WTC11 (cell line): ENCODE data around the gene TMEM131L. TPM values are rescaled to one million over a fixed set of nuclear protein-coding genes. Genes with fewer than 3 reads are reported as not detected.
A peak's percentile ranks its signal among the peaks of the same experiment; 100 is the strongest.

Source experiments
- ATAC-seq: fragments of 200-7000 bp; cut with Tn5 transposase; 2 replicates; pipeline ENCODE4 v1.10.0; 2021; ENCODE audit warnings: mild to moderate bottlenecking, moderate library complexity
- CTCF ChIA-PET: fragments of 300-600 bp; sonication (Branson Sonifier 250); formaldehyde crosslinking; loops from one replicate; lab custom pipeline; 2021; ENCODE audit warnings: antibody characterized with exemption; lab: Charles Lee
- POLR2A ChIA-PET: fragments of 350-600 bp; sonication (Branson Sonifier 250); formaldehyde crosslinking; loops from one replicate; lab custom pipeline; 2021; ENCODE audit warnings: antibody characterized with exemption; lab: Charles Lee
- DNase-seq: peaks from one replicate; pipeline ENCODE4 v3.0.0; 2021; ENCODE audit warnings: low spot score
- H3K27ac Mint-ChIP-seq: 2 replicates; pipeline ENCODE4 v1.8.0; 2021; ENCODE audit warnings: mixed read lengths
- H3K27me3 Mint-ChIP-seq: 2 replicates; pipeline ENCODE4 v1.8.0; 2021; ENCODE audit warnings: low read depth, mild to moderate bottlenecking, moderate library complexity, mixed read lengths
- H3K36me3 Mint-ChIP-seq: 2 replicates; pipeline ENCODE4 v1.8.0; 2021; ENCODE audit warnings: mixed read lengths
- H3K4me1 Mint-ChIP-seq: 2 replicates; pipeline ENCODE4 v1.8.0; 2022; ENCODE audit warnings: mixed read lengths
- H3K4me3 Mint-ChIP-seq: 2 replicates; pipeline ENCODE4 v1.8.0; 2021; ENCODE audit warnings: mild to moderate bottlenecking, moderate library complexity, mixed read lengths
- H3K9me3 Mint-ChIP-seq: 2 replicates; pipeline ENCODE4 v1.8.0; 2021; ENCODE audit warnings: mixed read lengths
- GTF2I ChIP-seq: fragments of 250-450 bp; sonication (Bioruptor Pico); conservative IDR thresholded peaks from 2 replicates; pipeline ENCODE4 v1.4.0; 2021; ENCODE audit warnings: mild to moderate bottlenecking
- KAT7 ChIP-seq: sonication (generic); formaldehyde crosslinking; IDR thresholded peaks from 2 replicates; pipeline ENCODE4 v1.8.1; 2023; ENCODE audit warnings: missing genetic modification reagents, mild to moderate bottlenecking, borderline replicate concordance
- NFATC4 ChIP-seq: fragments of 250-450 bp; sonication (Bioruptor Pico); IDR thresholded peaks from 2 replicates; pipeline ENCODE4 v1.9.0; 2021; ENCODE audit warnings: mild to moderate bottlenecking
- PRRX2 ChIP-seq: fragments of 250-450 bp; sonication (Bioruptor Pico); IDR thresholded peaks from 2 replicates; pipeline ENCODE4 v1.8.0; 2021; ENCODE audit warnings: mild to moderate bottlenecking
- ZBTB21 ChIP-seq: sonication (generic); formaldehyde crosslinking; IDR thresholded peaks from 2 replicates; pipeline ENCODE4 v1.8.1; 2023; ENCODE audit warnings: mild to moderate bottlenecking, missing genetic modification reagents, borderline replicate concordance
- ZNF263 ChIP-seq: sonication (generic); formaldehyde crosslinking; IDR thresholded peaks from 2 replicates; pipeline ENCODE4 v1.8.1; 2022; ENCODE audit warnings: low read depth, mild to moderate bottlenecking, moderate library complexity, missing genetic modification reagents
- ZNF416 ChIP-seq: fragments of 250-450 bp; sonication (Bioruptor Pico); IDR thresholded peaks from 2 replicates; pipeline ENCODE4 v1.9.0; 2021; ENCODE audit warnings: mild to moderate bottlenecking, inconsistent platforms
- total RNA-seq: library from RNA; stranded (reverse); gene quantifications from 3 replicates; pipeline ENCODE4 v1.2.3, GENCODE V29; 2021
- TF ChIP-seq, protein P1 (sequence below): fragments of 250-450 bp; sonication (Bioruptor Pico); conservative IDR thresholded peaks from 2 replicates; pipeline ENCODE4 v1.9.0; 2021; ENCODE audit warnings: mild to moderate bottlenecking
- TF ChIP-seq, protein P2 (sequence below): sonication (generic); formaldehyde crosslinking; IDR thresholded peaks from 2 replicates; pipeline ENCODE4 v1.8.1; 2023; ENCODE audit warnings: mild to moderate bottlenecking, missing genetic modification reagents, moderate library complexity
- TF ChIP-seq, protein P3 (sequence below): sonication (generic); formaldehyde crosslinking; IDR thresholded peaks from 2 replicates; pipeline ENCODE4 v1.8.1; 2023; ENCODE audit warnings: mild to moderate bottlenecking, missing genetic modification reagents
- TF ChIP-seq, protein P4 (sequence below): sonication (generic); formaldehyde crosslinking; IDR thresholded peaks from 2 replicates; pipeline ENCODE4 v1.8.1; 2023; ENCODE audit warnings: mild to moderate bottlenecking, missing genetic modification reagents, moderate library complexity
- TF ChIP-seq, protein P5 (sequence below): sonication (generic); formaldehyde crosslinking; IDR thresholded peaks from 2 replicates; pipeline ENCODE4 v1.8.1; 2022; ENCODE audit warnings: missing genetic modification reagents, borderline replicate concordance
- TF ChIP-seq, protein P6 (sequence below): sonication (generic); formaldehyde crosslinking; conservative IDR thresholded peaks from 2 replicates; pipeline ENCODE4 v1.8.1; 2022; ENCODE audit warnings: mild to moderate bottlenecking, missing genetic modification reagents
- TF ChIP-seq, protein P7 (sequence below): fragments of 250-450 bp; sonication (Bioruptor Pico); IDR thresholded peaks from 2 replicates; pipeline ENCODE4 v1.9.0; 2021; ENCODE audit warnings: mild to moderate bottlenecking, borderline replicate concordance

TMEM131L gene
- total RNA-seq, 1 experiment from 2014 or later: 26.7 TPM

DNA sequence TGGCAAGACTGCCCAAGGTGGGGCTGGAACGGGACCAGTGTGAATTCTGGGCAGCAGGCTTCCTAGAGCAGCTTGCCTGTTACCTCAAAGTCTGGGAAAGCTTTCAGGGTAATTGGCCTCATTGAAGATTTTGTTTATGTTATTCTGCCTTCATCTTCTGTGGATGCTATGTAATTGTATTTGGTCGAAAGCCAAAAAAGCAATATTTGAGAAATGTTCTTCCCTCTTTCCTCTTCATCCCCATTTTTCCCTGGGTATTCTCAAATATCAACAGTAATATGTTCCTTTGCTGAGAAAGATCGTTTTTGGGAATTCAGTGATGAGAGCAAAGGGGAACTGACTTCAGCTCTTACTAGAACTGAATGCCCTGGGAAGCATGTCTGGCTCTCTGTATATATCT, 12.9 kb downstream of the TMEM131L start (continued):
- TF ChIP-seq, protein P1, sequence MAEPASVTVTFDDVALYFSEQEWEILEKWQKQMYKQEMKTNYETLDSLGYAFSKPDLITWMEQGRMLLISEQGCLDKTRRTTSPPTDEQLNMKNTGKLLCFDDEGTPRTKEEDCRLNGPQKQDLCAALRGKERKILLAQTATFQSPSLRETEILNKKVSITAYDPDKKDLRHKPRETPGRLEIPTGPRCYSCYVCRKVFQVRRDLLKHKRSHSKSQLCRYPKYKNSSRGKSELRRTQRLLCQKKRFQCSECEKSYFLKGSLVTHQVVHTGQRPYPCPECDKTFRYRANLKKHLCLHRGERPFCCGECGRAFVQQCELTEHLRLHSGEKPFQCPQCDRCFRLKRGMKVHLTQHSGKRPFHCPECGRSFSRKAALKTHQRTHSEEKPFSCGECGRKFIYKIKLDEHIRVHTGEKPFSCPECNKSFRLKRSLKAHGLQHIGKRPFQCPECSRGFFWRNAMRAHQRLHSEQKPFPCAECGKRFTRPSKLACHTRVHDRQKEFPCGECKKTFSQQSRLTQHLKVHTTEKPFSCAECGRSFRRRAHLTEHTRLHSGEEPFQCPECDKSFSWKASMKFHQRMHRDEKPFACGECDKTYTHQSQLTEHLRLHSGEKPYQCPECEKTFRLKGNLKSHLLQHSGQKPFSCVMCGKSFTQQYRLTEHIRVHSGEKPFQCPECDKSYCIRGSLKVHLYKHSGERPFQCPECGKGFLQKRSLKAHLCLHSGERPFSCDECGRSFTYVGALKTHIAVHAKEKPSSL: no peak
- TF ChIP-seq, protein P2, sequence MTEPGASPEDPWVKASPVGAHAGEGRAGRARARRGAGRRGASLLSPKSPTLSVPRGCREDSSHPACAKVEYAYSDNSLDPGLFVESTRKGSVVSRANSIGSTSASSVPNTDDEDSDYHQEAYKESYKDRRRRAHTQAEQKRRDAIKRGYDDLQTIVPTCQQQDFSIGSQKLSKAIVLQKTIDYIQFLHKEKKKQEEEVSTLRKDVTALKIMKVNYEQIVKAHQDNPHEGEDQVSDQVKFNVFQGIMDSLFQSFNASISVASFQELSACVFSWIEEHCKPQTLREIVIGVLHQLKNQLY (CRISPR knock-in tag): no peak
- TF ChIP-seq ZNF416 (CRISPR knock-in tag): no peak
- TF ChIP-seq KAT7 (CRISPR knock-in tag): no peak
- TF ChIP-seq ZNF263 (CRISPR knock-in tag): no peak
- TF ChIP-seq, protein P3, sequence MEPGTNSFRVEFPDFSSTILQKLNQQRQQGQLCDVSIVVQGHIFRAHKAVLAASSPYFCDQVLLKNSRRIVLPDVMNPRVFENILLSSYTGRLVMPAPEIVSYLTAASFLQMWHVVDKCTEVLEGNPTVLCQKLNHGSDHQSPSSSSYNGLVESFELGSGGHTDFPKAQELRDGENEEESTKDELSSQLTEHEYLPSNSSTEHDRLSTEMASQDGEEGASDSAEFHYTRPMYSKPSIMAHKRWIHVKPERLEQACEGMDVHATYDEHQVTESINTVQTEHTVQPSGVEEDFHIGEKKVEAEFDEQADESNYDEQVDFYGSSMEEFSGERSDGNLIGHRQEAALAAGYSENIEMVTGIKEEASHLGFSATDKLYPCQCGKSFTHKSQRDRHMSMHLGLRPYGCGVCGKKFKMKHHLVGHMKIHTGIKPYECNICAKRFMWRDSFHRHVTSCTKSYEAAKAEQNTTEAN (CRISPR knock-in tag): no peak
- TF ChIP-seq ZBTB21 (CRISPR knock-in tag): no peak

DNA sequence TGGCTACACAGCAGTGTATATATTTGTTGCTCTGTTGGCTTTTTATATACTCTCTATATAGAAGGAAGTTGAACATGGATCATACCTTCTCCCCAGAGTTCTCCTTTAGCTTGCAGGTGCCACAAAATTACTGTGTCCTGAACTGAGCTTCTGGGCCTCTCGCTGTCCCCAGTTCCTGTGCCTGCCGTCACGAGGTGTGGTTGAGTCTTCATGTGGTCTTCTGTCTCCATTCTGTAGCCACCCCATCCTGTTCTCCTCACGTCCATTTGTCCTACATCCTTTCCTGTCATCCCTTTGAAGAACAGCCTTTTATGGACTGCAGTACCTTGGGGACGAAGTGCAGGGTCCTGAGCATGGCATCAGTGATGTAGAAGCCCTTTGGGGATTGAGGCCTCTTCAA, 14.5 kb downstream of the TMEM131L start:
- H3K4me1 Mint-ChIP-seq: peaks cover 42% of the 10 kb centered on the region
- peaks cover 9% of the 10 kb centered on the region; the same call in 1 of the 2 replicates for H3K36me3 Mint-ChIP-seq
- no peak for TF ChIP-seq GTF2I
- TF ChIP-seq, protein P4, sequence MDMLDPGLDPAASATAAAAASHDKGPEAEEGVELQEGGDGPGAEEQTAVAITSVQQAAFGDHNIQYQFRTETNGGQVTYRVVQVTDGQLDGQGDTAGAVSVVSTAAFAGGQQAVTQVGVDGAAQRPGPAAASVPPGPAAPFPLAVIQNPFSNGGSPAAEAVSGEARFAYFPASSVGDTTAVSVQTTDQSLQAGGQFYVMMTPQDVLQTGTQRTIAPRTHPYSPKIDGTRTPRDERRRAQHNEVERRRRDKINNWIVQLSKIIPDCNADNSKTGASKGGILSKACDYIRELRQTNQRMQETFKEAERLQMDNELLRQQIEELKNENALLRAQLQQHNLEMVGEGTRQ: no peak
- no peak for TF ChIP-seq ZBTB21 (CRISPR knock-in tag)
- TF ChIP-seq, protein P5, sequence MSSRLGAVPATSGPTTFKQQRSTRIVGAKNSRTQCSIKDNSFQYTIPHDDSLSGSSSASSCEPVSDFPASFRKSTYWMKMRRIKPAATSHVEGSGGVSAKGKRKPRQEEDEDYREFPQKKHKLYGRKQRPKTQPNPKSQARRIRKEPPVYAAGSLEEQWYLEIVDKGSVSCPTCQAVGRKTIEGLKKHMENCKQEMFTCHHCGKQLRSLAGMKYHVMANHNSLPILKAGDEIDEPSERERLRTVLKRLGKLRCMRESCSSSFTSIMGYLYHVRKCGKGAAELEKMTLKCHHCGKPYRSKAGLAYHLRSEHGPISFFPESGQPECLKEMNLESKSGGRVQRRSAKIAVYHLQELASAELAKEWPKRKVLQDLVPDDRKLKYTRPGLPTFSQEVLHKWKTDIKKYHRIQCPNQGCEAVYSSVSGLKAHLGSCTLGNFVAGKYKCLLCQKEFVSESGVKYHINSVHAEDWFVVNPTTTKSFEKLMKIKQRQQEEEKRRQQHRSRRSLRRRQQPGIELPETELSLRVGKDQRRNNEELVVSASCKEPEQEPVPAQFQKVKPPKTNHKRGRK: no peak
- no peak for TF ChIP-seq PRRX2
- TF ChIP-seq, protein P6, sequence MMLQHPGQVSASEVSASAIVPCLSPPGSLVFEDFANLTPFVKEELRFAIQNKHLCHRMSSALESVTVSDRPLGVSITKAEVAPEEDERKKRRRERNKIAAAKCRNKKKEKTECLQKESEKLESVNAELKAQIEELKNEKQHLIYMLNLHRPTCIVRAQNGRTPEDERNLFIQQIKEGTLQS: no peak
- TF ChIP-seq, protein P7, sequence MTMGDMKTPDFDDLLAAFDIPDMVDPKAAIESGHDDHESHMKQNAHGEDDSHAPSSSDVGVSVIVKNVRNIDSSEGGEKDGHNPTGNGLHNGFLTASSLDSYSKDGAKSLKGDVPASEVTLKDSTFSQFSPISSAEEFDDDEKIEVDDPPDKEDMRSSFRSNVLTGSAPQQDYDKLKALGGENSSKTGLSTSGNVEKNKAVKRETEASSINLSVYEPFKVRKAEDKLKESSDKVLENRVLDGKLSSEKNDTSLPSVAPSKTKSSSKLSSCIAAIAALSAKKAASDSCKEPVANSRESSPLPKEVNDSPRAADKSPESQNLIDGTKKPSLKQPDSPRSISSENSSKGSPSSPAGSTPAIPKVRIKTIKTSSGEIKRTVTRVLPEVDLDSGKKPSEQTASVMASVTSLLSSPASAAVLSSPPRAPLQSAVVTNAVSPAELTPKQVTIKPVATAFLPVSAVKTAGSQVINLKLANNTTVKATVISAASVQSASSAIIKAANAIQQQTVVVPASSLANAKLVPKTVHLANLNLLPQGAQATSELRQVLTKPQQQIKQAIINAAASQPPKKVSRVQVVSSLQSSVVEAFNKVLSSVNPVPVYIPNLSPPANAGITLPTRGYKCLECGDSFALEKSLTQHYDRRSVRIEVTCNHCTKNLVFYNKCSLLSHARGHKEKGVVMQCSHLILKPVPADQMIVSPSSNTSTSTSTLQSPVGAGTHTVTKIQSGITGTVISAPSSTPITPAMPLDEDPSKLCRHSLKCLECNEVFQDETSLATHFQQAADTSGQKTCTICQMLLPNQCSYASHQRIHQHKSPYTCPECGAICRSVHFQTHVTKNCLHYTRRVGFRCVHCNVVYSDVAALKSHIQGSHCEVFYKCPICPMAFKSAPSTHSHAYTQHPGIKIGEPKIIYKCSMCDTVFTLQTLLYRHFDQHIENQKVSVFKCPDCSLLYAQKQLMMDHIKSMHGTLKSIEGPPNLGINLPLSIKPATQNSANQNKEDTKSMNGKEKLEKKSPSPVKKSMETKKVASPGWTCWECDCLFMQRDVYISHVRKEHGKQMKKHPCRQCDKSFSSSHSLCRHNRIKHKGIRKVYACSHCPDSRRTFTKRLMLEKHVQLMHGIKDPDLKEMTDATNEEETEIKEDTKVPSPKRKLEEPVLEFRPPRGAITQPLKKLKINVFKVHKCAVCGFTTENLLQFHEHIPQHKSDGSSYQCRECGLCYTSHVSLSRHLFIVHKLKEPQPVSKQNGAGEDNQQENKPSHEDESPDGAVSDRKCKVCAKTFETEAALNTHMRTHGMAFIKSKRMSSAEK (CRISPR knock-in tag): no peak
- no peak for TF ChIP-seq NFATC4 (CRISPR knock-in tag)
- TF ChIP-seq, all 79 proteins: peak for 0
- H3K9me3 Mint-ChIP-seq: no peaks in the 10 kb centered on the region
- H3K27ac Mint-ChIP-seq: peak overlapping the region; percentile 89
- H3K27me3 Mint-ChIP-seq: no peaks in the 10 kb centered on the region
- ChIA-PET POLR2A (no interaction called here), CTCF (no interaction called here)
- H3K4me3 Mint-ChIP-seq: no peak overlapping the region
- no peak for DNase-seq
- no peak for ATAC-seq
